GM18511 (cell line): ENCODE data around the gene VASP.

Experiments
- ATAC-seq: cut with Tn5 transposase; IDR thresholded peaks from one replicate; pipeline ENCODE4 v1.9.1; 2021; ENCODE audit warnings: mild to moderate bottlenecking, moderate library complexity; ENCODE audit not compliant: unreplicated experiment

Gene VASP

GRCh38 chr19:45547965-45548609 is 40.8 kb downstream of the VASP start:
- ATAC-seq: no peak

DNA sequence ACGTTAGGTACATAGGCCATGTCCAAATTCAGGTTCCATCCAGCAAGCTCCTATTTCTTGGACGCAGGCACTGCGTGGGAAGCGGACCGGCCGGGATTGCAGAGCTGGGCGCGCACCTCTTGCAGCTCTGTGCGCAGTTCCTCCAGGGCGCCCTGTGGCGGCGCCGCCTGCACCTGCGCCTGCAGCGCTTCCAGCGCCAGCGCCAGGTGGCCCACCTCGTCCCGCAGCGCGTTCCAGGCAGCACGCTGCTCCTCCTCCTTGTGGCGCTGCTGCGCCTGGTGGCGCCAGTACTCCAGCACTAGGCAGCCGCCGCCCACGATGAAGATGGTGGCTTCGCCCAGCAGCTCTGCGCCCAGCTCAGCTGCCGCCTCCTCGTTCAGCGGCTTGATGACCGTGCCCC is 46.2 kb downstream of the VASP start:
- no peak for ATAC-seq

DNA sequence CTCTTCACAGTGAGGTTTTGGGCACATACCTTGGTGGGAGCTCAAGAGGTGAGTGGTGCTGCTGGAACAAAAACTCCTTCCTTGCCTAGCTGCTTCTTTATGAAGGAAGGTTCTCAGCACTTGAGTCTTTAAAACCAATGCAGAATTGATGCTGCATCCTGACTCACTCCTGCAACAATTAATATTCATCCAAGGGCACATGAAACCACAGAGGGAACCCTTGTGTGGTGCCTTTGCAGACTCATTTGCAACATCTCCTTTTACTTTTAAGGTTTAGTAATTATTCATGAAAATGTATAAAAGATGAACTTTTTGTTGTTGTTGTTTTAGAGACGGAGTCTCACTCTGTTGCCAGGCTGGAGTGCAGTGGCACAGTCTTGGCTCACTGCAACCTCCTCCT is 47.2 kb downstream of the VASP start:
- no peak for ATAC-seq

DNA sequence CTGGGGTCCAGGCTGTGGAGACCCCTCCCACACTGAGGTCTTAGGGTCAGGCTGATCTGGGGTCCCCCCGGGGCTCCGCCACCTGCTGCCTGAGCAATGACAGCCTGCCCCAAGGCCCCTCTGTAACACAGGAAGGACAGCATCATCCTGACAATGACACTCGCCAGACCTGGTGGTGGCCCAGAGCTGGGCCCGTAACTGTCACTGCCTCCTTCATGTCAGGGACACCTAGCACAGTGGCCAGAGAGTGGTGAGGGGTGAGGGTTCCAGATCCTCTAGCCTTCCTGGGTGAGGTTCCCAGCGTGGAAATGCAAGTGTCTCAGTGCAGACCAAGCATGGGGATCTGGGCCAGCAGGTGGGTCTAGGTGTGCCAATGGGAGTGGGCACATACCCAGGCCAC is 49.6 kb downstream of the VASP start:
- no peak for ATAC-seq

- ATAC-seq: no peak
These were observed 51.2 kb downstream of the VASP start for GRCh38 chr19:45558399-45558878.

DNA sequence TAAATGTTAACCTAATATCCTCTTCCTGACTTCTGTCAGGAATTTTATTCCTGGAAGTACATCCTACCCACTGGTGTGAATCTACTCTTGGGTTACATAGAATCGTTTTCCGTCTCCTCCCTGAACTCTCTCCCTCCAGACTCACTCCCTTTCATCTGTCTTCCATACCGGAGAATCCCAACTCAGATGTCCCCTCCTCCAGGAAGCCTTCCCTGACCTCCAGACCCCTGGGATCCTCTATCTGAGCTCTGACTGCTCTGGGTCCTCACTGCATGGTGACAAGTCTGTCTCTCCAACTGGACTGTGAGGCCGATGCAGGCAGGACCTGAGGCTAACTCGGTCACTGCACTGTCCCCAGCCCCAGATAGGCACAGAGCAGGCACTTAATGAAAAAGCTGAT is 52.8 kb downstream of the VASP start:
- ATAC-seq: no peak

DNA sequence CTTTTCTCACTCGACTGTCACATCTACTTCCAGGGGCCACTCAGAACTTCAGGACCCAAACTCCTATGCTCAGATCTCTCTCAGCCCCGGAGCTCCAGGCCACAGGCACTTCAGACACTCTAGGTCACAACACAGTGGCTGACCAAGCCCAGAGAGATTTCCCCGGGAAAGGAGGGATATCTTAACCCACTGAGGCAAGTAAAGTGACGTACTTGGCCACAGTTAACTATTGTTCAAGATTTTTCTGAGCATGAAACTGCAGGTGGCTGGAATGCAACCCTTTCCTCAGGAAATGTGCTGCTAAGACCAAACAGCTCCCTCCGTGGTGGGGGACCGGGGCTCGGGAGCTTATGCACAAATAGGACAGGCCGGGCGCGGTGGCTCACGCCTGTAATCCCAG is 53.4 kb downstream of the VASP start:
- no peak for ATAC-seq

- no peak for ATAC-seq
These were observed 57.0 kb downstream of the VASP start for GRCh38 chr19:45564131-45564780.

DNA sequence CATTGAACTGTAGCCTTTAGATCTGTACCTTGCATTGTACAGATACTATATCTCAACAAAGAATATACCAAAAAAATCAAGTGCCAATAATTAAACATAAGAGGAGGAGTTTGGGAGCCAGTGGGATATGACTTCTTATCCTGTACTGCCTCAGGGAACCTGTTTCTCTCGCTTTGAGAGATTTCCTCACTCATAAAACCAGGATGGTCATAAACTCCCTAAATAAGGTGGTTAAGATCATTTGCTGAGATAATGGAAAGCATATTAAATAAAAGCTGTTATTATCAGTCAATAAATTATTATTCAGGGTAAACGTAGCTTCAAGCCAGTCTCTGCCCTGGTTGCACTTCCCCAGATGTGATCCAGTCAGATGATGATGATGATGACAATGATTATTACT is 60.3 kb downstream of the VASP start:
- ATAC-seq: no peak

DNA sequence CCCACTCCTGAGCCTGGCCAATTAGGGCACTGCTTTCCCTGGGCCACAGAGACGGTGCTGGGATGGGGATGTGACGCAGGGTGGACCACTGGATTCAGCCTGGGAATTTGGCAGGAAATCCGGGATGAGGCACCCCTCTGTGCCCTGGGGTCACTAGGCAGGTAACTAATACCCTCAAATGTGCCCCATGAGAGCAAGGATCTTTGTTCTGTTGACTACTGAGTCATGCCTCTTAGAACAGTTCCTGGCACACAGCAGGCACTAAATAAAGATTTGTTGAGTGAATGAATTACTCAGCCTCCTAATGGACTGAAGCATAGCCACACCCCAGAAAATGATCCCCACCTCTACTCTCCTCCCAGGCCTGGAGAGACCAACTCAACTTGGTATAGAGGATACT is 61.5 kb downstream of the VASP start:
- ATAC-seq: no peak

DNA sequence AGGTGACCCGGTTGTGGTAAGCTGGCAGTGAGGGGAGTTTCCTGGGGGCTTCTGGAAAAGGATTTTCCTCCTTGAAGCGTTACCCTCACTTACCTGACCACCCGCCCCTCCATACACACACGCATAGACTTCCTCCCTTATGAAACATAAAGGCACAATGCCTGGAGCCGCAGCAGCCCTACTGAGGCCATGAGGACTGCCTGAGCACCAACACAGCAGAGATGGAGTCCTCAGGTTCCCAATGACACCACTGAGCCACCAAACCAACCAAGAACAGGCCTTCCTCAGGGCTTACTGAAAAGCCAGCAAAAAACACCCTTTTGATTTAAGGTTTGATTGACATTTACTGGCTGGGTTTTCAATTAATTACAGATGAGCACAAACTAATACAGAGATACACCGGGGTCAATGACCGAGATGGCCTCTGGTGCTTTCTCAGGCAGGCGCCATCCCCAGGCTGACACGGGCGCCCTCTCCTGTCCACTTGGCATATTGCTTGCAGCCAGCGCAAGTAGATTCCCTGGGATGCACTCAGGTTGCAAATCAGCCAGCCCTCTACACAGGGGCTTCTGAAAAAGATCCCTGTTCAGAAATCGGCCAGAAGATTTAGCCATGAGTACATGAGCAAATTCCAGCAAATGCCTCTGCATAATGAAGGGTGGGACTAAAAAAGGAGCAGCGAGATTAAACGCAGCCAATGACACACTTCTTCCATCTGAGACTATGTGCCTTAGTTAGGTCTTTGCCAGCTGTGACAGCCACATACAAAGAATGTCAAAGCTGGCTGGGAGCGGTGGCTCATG is 62.5 kb downstream of the VASP start:
- no peak for ATAC-seq

GRCh38 chr19:45571457-45572220 is 64.4 kb downstream of the VASP start:
- ATAC-seq: no peak

DNA sequence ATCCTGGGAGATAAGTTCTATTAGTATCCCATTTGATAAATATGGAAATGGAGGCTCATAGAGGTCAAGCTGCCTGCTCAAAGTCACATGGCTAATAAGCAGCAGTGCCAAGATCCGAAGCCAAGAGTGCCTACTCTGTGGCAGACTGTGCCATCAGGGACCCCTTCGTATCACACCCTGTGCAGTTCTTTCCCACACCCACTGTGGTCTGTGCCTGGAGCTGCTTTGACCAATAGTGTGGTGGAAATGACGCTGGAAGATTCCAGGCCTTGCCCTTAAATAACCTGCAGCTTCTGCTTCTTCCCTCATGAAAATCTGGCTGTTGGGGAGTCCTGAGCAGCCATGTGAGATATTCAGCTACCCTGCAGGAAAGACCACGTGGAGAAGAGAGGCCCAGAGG is 67.2 kb downstream of the VASP start:
- ATAC-seq: no peak

DNA sequence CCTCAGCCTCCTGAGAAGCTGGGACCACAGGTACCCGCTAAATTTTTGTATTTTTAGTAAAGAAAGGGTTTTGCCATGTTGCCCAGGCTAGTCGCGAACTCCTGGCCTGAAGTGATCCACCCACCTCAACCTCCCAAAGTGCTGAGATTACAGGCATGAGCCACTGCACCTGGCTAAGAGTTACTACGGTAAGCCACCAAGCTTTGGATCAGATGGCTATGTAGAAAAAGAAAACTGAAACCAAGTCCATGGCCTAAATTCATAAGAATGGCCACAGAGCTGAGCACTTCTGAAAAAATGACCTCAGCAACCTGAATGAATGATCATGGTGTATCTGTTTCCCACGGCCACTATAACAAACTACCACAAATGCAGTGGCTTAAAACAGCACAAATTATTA is 67.9 kb downstream of the VASP start:
- no peak for ATAC-seq
